HPDE6-E6E7 (cell line): ENCODE results near the gene TMEM97.

Source experiments
- DNase-seq: peaks from one replicate; pipeline ENCODE4 v3.0.0; 2011; ENCODE audit warnings: missing footprints; ENCODE audit errors: extremely low spot score

The TMEM97 gene

GRCh38 chr17:28317099-28317965 lies 1.7 kb upstream of the TMEM97 start:
- DNase-seq, result no peak

- DNase-seq, result no peak
Observed at GRCh38 chr17:28317966-28318758, 838 bp upstream of the TMEM97 start.

- no peak for DNase-seq
Observed at GRCh38 chr17:28319598-28319935, 567 bp downstream of the TMEM97 start.

GRCh38 chr17:28320215-28321061 lies 1.4 kb downstream of the TMEM97 start:
- no peak for DNase-seq

GRCh38 chr17:28324267-28324745 lies 5.3 kb downstream of the TMEM97 start:
- DNase-seq, result no peak

- DNase-seq, result no peak
Observed at GRCh38 chr17:28324781-28325180, 5.8 kb downstream of the TMEM97 start.

GRCh38 chr17:28325211-28325610 lies 6.2 kb downstream of the TMEM97 start:
- no peak for DNase-seq

- DNase-seq, result no peak
Observed at GRCh38 chr17:28326114-28326513, 7.1 kb downstream of the TMEM97 start.

- DNase-seq, result no peak
Observed at GRCh38 chr17:28327031-28327607, 8.1 kb downstream of the TMEM97 start.

GRCh38 chr17:28327709-28328108 lies 8.7 kb downstream of the TMEM97 start:
- DNase-seq, result no peak

GRCh38 chr17:28328325-28328724 lies 9.3 kb downstream of the TMEM97 start:
- no peak for DNase-seq

GRCh38 chr17:28330671-28331070 lies 11.7 kb downstream of the TMEM97 start:
- DNase-seq, result no peak

GRCh38 chr17:28331891-28332420 lies 13.0 kb downstream of the TMEM97 start:
- no peak for DNase-seq

- DNase-seq, result no peak
Observed at GRCh38 chr17:28333083-28333746, 14.2 kb downstream of the TMEM97 start.

- DNase-seq, result no peak
Observed at GRCh38 chr17:28334171-28334570, 15.2 kb downstream of the TMEM97 start.

GRCh38 chr17:28334666-28335200 lies 15.7 kb downstream of the TMEM97 start:
- DNase-seq, result no peak

GRCh38 chr17:28335201-28335958 lies 16.4 kb downstream of the TMEM97 start, which contains the start of the genes IFT20 and TNFAIP1:
IFT20 (minus strand) TSS chr17:28335472; CDS start chr17:28331985, 3,487 bp downstream.
TNFAIP1 (plus strand) TSS chr17:28335761; CDS start chr17:28339522, 3,761 bp downstream.
- DNase-seq, result peak; percentile 94

GRCh38 chr17:28335959-28336871 lies 17.2 kb downstream of the TMEM97 start:
- DNase-seq, result peak; percentile 77
